ENCODE results near the gene SH2D5. TPM values are rescaled to one million over a fixed set of nuclear protein-coding genes. Genes with fewer than 3 reads are reported as not detected.
A peak's percentile ranks its signal among the peaks of the same experiment; 100 is the strongest.

SH2D5 gene
- total RNA-seq, 1 donor from 2014 or later: not detected

DNA sequence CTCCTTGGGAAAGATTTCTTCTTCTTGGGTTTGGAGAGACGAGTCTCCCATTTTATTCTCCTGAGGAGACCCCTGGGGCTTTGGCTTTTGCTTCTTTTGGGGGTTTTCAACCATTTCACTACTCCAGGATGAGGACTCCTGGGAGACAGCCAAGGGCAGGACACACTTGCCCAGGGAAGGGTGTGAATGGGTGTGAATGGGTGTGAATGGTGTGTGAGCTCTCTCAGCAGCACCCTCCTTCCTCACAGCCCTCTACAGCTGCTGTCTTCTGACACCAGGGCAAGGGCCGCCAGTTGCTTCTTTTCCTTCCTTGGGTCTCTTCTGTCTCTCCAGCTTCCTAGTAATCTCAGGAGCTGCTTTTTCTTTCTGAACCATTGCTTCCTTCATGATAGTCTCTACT is 38.9 kb downstream of the SH2D5 start:
- DNase-seq (ENCODE audit: extremely low spot score in 2 of 2): no peak
- no peaks in the 10 kb centered on the region for H3K27me3 ChIP-seq
- intact Hi-C loops (cut with DNase I): no loop called here
- no peak overlapping the region for H3K4me3 ChIP-seq
- no peaks in the 10 kb centered on the region for H3K9me3 ChIP-seq
- H3K36me3 ChIP-seq: no peaks in the 10 kb centered on the region
- H3K4me1 ChIP-seq: peaks cover 23% of the 10 kb centered on the region
- H3K27ac ChIP-seq: no peak overlapping the region
- TF ChIP-seq, protein P1, sequence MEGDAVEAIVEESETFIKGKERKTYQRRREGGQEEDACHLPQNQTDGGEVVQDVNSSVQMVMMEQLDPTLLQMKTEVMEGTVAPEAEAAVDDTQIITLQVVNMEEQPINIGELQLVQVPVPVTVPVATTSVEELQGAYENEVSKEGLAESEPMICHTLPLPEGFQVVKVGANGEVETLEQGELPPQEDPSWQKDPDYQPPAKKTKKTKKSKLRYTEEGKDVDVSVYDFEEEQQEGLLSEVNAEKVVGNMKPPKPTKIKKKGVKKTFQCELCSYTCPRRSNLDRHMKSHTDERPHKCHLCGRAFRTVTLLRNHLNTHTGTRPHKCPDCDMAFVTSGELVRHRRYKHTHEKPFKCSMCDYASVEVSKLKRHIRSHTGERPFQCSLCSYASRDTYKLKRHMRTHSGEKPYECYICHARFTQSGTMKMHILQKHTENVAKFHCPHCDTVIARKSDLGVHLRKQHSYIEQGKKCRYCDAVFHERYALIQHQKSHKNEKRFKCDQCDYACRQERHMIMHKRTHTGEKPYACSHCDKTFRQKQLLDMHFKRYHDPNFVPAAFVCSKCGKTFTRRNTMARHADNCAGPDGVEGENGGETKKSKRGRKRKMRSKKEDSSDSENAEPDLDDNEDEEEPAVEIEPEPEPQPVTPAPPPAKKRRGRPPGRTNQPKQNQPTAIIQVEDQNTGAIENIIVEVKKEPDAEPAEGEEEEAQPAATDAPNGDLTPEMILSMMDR (IDR thresholded peaks at IDR 0.05): no peak
- TF ChIP-seq POLR2AphosphoS5 (IDR thresholded peaks at IDR 0.05; ENCODE audit: insufficient read depth in 1 of 2, low read depth in 1 of 2) (no peak), POLR2A (IDR thresholded peaks at IDR 0.05) (no peak)

DNA sequence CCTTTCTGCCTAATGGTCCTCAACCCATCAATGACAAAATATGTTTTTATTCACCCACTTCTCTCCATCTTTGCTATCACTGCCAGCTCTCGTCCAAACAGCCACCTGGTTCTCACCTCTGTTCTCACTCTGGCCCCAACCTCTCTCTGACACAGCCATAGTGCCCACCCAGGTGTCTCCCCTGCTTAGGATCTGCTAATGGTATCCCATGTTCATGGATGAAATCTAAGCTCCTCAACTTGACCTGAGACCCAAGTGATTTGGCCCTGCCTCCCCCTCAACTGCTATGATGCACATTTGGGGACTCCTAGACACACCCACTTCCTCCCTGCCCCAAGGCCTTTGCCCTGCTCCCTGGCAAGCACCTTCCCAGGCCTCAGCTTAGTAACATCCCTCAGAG is 40.6 kb downstream of the SH2D5 start:
- Histone ChIP-seq H3K36me3 (no peaks in the 10 kb centered on the region), H3K27ac (no peak overlapping the region), H3K27me3 (no peaks in the 10 kb centered on the region), H3K9me3 (no peaks in the 10 kb centered on the region), H3K4me3 (no peak overlapping the region), H3K4me1 (peaks cover 5% of the 10 kb centered on the region)
- TF ChIP-seq POLR2AphosphoS5 (IDR thresholded peaks at IDR 0.05; ENCODE audit: insufficient read depth in 1 of 2, low read depth in 1 of 2): no peak
- TF ChIP-seq, protein P1 (IDR thresholded peaks at IDR 0.05): no peak
- intact Hi-C loops (cut with DNase I): no loop called here
- no peak for DNase-seq (ENCODE audit: extremely low spot score in 2 of 2)

DNA sequence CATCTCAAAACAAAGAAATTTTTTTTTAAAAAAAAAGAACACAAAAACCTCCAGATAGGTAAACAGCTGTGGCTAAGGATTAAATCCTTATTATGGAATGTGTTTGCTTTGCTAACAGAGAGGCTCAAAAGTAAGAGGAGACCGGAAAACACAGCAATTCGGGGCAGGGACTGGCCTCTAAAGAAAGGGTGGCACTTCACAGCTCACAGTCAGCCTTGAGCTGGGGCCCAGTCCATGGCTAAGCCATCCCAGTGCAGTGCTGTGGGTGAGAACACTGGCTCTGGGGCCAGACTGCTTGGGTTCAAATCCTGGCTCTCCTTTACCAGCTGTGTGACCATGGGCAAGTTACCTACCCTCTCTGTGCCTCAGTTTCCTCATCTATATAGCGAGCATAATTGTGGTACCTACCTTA is 42.9 kb downstream of the SH2D5 start:
- no peak overlapping the region for H3K4me3 ChIP-seq
- H3K36me3 ChIP-seq: no peaks in the 10 kb centered on the region
- DNase-seq (ENCODE audit: extremely low spot score in 2 of 2): no peak
- no peaks in the 10 kb centered on the region for H3K27me3 ChIP-seq
- TF ChIP-seq POLR2AphosphoS5 (IDR thresholded peaks at IDR 0.05; ENCODE audit: insufficient read depth in 1 of 2, low read depth in 1 of 2) (no peak), POLR2A (IDR thresholded peaks at IDR 0.05) (no peak)
- TF ChIP-seq, protein P1 (IDR thresholded peaks at IDR 0.05): no peak
- no peak overlapping the region for H3K27ac ChIP-seq
- intact Hi-C loops (cut with DNase I): no loop called here
- no peaks in the 10 kb centered on the region for H3K4me1 ChIP-seq
- H3K9me3 ChIP-seq: no peaks in the 10 kb centered on the region

DNA sequence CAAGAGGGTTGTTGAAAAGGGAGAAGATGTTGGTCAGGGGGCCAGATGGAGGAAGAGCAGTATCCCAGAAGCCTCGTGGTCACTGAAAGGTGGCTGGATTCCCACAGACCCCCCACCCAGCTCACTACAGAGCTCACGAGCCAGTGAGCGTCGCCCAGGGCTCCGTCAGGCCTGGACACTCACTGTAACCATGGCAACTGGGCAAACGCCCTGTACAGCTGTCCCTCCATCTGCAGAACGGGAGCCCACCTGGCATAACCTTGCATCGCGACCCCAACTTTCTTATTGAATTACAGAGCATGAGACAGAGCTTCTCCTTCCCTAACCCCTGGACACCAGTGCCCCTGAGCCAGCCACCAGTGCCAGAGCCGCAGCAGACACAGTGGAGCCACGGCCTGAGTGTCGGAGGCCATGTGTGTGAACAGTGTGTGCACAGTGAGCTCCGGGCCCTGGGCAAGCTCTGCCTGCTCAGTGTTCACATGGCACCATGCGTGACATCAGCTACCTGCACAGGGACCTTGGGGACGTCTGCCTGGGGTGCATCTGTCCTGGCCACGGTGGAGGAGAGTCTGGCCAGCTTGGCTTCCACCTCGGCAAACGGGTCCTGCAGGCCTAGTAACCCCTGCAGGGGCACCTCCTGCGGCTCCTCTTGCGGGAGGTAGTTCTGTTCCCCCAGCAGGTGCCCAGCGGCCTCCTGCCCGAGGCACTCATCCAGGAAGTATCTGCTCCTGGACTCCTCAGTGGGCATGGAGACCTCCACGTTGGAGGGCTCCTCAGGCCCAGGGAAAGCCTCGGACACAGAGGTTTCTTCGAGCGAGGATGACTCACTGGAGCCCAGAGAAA is 45.4 kb downstream of the SH2D5 start:
- no peak for DNase-seq (ENCODE audit: extremely low spot score in 2 of 2)
- no peaks in the 10 kb centered on the region for H3K27me3 ChIP-seq
- intact Hi-C loops (cut with DNase I): no loop called here
- no peak for TF ChIP-seq POLR2AphosphoS5 (IDR thresholded peaks at IDR 0.05; ENCODE audit: insufficient read depth in 1 of 2, low read depth in 1 of 2)
- TF ChIP-seq, protein P1 (IDR thresholded peaks at IDR 0.05): no peak
- TF ChIP-seq POLR2A (IDR thresholded peaks at IDR 0.05): no peak
- H3K9me3 ChIP-seq: no peaks in the 10 kb centered on the region
- H3K27ac ChIP-seq: no peak overlapping the region
- no peak overlapping the region for H3K4me3 ChIP-seq
- no peaks in the 10 kb centered on the region for H3K36me3 ChIP-seq
- no peaks in the 10 kb centered on the region for H3K4me1 ChIP-seq

DNA sequence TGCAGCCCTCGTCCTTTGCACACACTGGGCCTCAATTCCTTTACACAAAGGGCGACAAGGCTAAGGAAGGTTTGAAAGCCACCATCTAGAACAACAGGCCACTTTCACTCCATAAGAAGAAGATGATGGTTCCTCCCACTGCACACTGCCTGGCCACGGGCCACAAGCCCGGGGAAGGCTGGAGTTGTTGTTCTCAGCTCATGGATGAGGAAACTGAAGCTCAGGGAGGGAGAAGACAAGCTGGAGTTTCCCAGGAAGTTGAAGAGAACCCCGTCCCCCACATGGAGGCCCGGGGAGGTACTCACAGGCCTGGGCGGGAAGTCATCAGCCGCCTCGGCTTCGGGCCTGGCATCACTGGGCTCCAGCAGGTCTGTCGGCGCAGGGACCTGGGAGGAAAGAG is 46.8 kb downstream of the SH2D5 start:
- TF ChIP-seq, protein P1 (IDR thresholded peaks at IDR 0.05): no peak
- no peak for TF ChIP-seq POLR2A (IDR thresholded peaks at IDR 0.05)
- no peak for TF ChIP-seq POLR2AphosphoS5 (IDR thresholded peaks at IDR 0.05; ENCODE audit: insufficient read depth in 1 of 2, low read depth in 1 of 2)
- Histone ChIP-seq H3K27me3 (no peaks in the 10 kb centered on the region), H3K27ac (peak overlapping the region; percentile 35), H3K4me3 (no peak overlapping the region), H3K9me3 (no peaks in the 10 kb centered on the region), H3K36me3 (no peaks in the 10 kb centered on the region), H3K4me1 (no peaks in the 10 kb centered on the region)
- intact Hi-C loops (cut with DNase I): no loop called here
- no peak for DNase-seq (ENCODE audit: extremely low spot score in 2 of 2)
